Stimulated activated CD4-positive, alpha-beta T cell treated with anti-CD3 and anti-CD28 coated beads, Interleukin-4, amount 100 ng/mL, for 48 hours (primary cell): ENCODE measurements around the gene NECAB2.
"Not testable (repeated sequence)": the region's sequence is repeated elsewhere in the genome, so short reads cannot be mapped to it uniquely, and the experiment has no call there.

Experiments
- DNase-seq, 2 donors: peaks; one replicate each; pipeline ENCODE4 v3.0.0-alpha.2; 2020; ENCODE audit warnings: low read depth in 2 of 2

The NECAB2 gene

DNA sequence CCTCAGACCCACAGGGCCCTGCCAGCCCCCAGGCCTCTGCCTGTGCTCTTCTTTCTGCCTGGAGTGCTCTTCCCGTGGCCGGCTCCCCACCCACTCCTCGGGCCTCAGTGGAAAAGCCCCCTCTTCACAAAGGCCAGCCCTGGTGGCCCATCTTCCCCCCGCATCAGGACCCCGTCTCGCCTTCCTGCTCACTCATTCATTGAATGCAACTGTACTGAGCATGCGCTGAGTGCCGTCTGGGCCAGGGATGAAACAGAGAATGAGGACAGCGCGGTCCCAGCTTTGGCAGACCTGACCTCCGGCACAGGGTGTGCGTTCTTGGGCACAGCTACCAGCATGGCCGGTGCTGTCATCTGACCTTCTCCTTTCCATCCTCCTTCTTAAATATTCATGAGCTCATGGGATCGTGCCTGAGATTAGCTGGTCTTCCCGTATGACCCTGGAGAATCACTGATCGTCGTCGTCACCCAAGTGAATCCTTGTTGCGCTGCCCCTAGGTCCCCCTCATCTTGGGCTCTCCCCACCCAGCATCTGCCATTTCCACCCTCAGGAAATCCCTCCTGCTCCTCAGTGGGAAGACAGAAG lies 31.4 kb upstream of the NECAB2 start:
- no peak for DNase-seq

- DNase-seq, result no peak
Measured at GRCh38 chr16:83937267-83937666, 30.8 kb upstream of the NECAB2 start.

DNA sequence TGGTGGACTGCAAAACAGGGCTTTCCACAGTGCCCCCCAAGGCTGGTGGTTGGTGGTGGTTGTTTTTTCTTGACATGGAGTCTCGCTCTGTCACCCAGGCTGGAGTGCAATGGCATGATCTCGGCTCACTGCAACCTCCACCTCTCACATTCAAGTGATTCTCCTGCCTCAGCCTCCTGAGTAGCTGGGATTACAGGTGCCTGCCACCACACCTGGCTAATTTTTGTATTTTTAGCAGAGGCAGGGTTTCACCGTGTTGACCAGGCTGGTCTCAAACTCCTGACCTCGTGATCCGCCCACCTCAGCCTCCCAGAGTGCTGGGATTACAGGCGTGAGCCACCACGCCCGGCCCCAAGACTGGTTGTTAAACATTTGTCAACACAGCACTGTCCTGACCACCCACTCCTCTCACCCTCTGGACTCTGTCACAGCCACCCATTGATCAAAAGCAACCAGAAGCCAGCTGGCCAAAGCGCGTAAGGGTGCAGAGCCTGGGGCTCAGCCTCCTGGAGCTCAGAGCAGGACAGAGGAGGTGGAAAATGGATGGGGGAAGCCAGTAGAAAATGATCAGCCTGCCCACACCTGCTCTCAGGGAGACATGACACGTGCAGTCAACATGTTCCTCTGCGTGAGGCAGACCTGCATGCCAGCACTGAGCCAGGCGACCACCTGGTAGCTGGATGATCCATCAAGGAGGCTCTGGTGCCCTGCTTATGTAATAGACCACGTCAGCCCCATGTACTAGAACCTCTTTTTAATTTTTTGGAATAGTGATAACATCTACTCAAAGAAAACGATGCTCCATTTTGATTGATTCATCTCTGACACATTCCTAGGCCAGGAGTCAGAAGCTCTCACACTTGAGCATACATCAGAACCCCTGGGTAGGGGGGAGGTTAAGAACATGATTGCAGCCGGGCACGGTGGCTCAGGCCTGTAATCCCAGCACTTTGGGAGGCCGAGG lies 29.8 kb upstream of the NECAB2 start:
- DNase-seq, result no peak

GRCh38 chr16:83939266-83939855 lies 28.7 kb upstream of the NECAB2 start:
- no peak for DNase-seq

GRCh38 chr16:83940119-83940518 lies 27.9 kb upstream of the NECAB2 start:
- no peak for DNase-seq

- no peak for DNase-seq
Measured at GRCh38 chr16:83940630-83941378, 27.2 kb upstream of the NECAB2 start.

DNA sequence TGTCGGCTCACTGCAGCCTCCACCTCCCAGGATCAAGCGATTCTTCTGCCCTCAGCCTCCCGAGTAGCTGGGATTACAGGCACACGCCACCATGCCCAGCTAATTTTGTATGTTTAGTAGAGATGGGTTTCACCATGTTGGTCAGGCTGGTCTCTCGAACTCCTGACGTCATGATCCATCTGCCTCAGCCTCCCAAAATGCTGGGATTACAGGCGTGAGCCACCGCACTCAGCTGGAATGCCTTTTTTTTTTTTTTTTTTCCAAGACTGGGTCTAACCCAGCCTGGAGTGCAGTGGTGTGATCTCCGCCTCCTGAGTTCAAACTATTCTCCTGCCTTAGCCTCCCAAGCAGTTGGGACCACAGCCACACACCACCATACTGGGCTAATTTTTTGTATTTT lies 26.5 kb upstream of the NECAB2 start:
- DNase-seq, result not testable (repeated sequence)

DNA sequence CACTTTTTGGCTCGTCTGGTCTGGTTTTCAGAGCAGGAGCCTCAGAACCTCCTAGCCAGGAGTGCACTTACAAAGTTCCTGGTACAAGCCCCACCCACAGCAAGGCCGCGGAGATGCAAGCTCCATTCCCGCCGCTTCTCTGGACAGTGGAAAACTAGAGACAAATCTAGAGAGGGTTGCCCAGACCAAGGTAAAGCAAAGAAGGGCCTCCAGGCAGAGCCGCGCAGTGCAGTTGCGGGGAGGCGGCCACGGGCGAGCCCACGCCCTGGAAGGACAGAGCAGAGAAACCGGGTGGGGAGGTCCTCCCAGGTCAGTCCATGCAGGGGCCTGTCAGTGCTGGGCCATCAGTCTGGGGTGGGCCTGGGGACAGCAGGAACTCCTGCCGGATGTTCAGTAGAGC lies 26.0 kb upstream of the NECAB2 start:
- DNase-seq, result no peak

DNA sequence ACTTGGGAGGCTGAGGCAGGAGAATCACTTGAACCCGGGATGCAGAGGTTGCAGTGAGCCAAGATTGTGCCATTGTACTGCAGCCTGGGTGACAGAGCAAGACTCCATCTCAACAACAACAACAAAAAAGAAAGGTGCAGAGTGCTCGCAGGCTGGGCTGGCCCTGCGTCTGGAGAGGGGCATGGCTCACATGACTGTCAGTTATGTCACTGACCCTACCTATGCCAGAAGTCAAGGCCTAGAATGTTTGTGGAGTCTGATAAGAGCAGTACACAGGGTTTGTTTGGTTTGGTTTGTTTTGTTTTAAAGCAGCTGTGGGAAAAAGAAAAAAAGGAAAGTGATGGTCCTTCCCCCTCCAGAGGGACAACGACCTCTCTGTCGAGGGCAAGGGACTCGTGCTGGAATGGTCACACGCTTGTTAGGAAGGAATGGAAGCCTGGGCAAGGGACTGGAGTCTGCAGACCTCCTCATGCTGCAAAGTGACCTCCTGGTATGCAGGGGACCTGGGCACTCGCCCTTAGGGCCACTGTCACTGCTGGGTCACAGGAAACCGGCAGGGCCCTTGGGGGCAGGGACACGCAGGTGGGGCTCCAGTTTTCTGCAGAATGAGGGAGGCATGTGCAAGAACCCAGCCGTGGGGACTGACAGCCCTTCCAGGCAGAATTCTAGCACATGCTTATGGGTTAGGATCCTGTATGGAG lies 25.1 kb upstream of the NECAB2 start:
- DNase-seq, result no peak

DNA sequence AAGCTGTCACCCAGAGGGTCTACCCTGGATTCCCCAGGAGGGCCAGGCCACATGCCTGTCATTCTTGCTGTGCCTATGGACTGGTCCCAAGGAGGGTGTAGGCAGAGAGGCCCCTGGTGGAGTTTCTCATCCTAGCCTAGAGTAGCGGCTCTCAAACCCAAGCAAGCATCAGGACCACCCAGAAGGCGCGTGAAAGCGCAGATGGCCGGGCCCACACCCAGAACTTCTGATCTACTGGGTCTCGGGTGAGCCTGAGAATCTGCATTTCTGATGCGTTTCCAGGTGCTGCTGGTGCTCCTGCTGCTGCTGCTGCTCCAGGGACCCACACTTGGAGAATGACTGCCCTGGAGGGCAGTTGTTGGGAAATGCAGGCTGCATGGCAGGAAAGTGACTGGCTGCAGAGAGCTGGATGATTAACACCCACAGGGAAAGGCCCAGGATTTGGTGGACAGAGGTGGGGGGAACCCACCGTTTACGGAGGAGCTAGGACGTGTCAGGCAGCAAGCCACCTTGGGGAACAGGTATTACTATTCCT lies 24.5 kb upstream of the NECAB2 start:
- no peak for DNase-seq

DNA sequence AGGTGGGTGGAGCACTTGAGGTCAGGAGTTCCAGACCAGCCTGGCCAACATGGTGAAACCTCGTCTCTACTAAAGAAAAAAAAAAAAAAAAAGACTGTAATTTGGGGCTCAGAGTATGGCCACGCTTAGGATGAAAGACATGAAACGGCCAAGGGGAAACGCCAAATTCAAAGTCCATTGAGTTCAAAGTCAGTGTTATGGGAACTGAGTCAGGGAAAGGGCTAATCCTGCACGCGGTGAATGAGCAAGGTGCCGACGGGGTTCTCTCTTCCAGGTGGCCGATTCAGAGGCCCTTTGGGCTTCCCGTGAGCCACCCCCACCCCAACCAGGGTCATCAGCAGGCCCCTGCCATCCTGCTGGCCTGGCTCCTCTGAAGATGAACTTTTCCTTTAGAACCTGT lies 22.5 kb upstream of the NECAB2 start:
- DNase-seq, result no peak

- no peak for DNase-seq
Measured at GRCh38 chr16:83946154-83946780, 21.8 kb upstream of the NECAB2 start.

DNA sequence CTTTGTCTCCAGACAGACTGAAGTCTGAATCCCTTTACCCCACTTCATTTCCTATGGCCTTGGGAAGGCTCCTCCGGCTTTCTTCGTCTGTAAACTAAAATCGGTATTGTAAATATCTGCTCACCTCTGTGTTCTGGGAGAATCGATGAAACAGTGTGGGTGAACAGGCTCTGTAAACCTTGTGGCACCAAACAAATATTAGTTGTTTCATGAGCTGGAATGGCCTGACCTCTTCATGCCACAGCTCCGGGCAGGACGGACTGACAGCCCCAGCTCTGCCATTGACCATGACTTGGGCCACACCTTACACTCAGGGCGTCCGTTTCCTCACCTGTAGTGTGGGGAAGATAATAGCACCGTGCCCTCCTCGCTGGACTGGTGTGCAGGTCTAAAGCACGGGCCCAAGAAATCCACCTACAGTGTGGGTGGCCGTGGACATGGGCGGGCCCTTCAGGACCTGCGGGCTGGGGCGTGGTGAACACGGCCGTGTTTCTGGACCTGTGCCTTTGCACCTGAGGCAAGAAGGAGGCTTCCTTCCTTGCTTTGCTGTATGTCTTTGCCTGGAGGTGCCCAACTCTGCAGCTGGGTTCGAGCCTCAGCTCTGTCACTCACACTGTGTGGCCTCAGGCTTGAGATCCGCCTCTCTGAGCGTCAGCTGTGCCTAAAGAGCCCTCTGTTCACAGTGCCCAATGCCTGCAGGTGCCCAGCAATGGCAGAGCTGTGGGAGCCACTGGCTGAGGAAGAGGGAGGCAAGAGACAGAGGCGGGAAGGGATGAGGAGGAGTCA lies 21.1 kb upstream of the NECAB2 start:
- no peak for DNase-seq

DNA sequence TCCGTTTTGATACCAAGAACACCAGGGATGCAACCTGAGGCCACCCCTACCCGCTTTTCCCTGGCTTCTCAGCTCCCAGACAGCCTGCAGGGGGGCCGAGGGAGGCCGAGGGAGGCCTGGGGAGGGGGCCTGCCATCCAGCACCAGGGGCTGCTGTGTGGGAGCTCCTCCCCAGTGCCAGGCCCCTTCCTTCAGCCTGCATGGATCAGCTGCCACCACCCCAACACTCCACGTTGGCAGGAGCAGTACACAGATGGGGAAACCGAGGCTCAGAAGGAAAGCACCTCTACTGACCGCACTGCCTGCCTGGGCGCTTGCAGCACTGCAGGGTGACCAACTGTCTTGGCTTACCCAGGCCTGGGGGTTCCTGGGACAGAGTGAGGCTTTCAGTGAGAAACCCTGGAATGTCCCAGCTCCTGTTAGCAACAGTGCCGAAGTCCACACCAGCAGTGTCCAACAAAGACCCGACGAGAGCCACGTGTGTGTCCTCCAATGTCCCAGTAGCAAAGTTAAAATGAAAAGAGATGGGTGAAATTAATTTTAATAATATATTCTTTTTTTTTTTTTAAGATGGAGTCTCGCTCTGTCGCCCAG lies 20.3 kb upstream of the NECAB2 start:
- no peak for DNase-seq

DNA sequence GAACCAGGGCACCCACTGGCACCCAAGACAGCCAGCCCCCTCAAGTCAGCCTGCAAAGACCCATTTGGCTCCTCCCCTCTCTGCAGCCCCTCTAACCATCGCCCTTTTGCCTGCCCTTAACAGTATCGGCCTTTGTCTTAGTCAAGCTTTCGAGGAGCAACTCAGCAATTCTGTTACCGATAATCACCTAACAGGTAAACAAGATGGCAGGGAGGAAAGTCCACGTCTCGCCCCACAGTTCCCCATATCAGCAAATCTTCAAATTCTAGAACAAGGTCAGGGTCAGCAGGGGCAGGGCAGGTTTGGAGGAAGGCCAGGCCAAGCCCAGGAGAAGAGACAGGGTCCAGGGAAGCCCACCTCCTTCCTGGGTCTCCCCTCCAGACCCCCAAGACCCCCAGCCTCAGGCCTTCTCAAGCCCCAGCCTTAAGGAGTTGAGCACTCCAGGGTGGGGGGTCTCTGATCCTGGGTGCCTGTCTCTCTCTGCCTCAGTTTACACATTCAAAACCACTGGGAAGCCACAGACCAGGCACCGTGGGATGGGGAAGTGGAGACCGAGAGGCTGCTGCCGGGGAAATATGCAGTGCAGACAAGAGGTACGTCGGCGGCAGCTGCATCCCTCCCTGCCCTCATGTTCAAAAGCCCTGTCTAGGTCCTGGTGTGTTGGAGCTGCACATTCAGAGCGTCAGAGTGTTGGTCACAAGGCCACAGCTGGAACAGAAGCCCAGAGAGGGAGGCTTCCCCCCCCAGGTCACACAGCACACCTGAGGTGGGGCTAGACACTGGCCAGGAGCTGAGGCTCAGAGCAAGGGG lies 18.9 kb upstream of the NECAB2 start:
- DNase-seq, result no peak

DNA sequence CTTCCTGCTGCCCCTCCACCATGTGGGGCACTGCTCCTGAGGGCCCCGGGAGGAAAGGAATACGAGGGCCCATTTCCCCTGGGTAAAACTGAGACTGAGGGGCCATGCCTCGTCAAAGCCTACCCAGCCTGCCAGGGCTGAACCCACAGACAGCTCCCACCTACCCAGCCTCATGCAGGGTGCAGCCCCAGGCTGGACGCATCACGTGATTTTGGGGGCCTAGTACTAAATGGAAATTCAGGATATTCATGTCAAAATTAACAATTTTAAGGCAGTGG lies 18.4 kb upstream of the NECAB2 start:
- DNase-seq, result no peak

GRCh38 chr16:83950862-83951399 lies 17.1 kb upstream of the NECAB2 start:
- DNase-seq, result not testable (repeated sequence)

DNA sequence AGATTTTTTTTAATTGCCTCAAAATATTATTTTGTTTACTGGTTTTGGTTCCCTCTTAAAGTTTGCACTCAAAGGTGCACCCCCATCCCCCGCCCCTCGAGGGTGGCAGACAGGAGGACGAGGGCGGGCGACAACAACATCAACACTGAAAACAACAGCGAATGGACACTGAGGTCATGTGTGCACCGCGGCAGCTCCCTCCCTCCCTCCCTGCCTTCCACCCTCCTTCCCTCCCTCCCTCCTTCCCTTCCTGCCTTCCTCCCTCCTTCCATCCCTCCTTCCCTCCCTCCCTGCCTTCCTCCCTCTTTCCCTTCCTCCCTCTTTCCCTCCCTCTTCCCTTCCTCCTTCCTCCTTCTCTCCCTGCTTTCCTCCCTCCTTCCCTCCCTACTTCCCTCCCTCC lies 16.5 kb upstream of the NECAB2 start:
- no peak for DNase-seq

DNA sequence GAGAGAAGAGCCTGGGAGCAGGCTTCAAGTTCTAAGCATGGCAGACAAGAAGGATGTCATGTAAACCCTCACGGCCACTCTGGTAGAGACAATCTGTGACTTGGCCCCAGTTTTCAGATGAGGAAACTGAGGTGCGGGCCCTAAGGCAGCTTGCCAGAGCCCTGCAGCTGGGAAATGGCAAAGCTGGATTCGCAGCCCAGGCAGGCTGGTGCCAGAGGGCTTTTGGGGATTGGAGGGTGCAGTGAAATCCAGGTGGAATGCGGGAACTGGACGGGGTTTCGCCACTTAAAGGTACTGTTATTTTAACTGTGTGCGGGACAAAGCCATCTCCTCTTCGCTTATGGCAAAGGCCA lies 15.5 kb upstream of the NECAB2 start:
- no peak for DNase-seq
